ENCODE measurements around the gene FHOD3.

Gene FHOD3

DNA sequence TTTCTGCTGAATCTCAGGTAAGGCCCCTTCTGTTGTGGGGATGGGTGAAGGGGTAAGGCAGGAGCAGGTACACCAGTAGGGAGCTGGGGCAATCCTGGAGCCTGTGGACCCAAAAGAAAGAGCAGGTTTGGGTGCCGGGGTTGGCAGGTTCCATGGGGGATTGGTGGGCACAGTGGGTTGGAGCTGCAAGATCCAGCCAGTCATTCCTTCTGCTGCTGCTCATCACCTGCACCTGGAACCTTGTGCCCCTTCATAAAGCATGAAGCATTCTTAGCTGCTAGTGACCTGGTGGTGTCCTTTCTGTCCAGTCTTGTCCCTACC is 24.9 kb downstream of the FHOD3 start:
- TF ChIP-seq POLR2A (IDR thresholded peaks at IDR 0.05; ENCODE audit: low read length) (no peak), GATA1 (IDR thresholded peaks at IDR 0.05; ENCODE audit: low read depth, low read length) (no peak)
- no peak for DNase-seq

DNA sequence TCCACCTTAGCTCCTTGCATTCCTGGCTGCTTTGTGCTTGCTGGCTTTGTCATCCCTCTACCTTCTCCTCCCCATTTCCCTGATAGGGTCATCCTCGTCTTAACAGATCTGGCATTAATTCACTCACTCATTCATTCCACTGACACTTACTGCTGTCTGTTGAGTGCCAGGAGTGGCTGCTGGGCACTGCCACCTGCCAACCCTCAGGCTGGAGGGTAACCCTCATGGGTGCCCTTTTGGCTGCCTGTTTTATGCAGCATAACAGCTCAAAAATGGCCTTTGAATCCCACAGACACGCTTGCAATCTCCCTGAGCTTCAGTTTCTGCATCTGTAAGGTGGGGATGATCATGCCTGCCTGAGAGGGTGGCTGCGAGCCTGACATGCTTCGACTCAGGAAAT is 25.2 kb downstream of the FHOD3 start:
- no peak for DNase-seq
- TF ChIP-seq GATA1 (IDR thresholded peaks at IDR 0.05; ENCODE audit: low read depth, low read length) (no peak), POLR2A (IDR thresholded peaks at IDR 0.05; ENCODE audit: low read length) (no peak)

DNA sequence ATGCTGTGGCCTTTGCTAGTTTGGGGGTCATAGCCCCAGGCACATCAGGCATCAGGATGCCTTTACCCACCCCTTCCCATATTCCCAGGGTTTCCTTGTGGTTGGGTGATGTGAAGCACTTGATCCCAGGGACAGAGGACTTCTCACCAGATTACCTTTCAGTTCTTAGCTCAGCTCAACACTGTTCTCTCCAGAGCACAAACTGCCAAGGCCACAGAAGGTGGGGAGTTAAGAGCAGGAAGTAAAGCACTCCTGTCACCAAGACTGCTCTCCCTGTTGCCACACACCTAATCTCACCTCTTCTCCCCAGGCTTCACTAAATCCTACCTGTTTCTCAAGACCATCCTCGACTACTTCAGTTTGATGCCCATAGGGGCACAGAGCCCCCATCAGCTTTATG is 25.9 kb downstream of the FHOD3 start:
- no peak for DNase-seq
- no peak for TF ChIP-seq GATA1 (IDR thresholded peaks at IDR 0.05; ENCODE audit: low read depth, low read length)
- TF ChIP-seq POLR2A (IDR thresholded peaks at IDR 0.05; ENCODE audit: low read length) = no peak

DNA sequence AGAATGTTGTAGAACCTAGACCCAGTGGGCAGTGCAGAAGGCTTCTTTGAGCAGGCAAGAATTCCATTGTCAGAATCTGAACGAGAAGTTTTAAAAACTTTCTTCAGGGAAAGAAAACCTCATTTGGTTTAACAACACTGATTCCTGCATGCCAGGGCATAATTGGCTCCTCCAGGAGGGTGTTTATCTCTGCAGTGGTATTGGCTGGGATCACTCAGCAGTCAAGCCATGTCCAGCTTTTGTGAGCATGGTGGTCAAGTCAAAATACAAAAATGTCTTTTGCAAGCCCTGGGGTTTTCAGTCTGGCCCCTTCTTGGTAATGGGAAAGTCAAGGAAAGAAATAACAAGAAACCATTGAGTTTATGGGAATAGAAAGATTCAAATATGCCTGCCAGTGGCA is 28.3 kb downstream of the FHOD3 start:
- no peak for DNase-seq
- TF ChIP-seq GATA1 (IDR thresholded peaks at IDR 0.05; ENCODE audit: low read depth, low read length) = no peak
- TF ChIP-seq POLR2A (IDR thresholded peaks at IDR 0.05; ENCODE audit: low read length) = no peak

DNA sequence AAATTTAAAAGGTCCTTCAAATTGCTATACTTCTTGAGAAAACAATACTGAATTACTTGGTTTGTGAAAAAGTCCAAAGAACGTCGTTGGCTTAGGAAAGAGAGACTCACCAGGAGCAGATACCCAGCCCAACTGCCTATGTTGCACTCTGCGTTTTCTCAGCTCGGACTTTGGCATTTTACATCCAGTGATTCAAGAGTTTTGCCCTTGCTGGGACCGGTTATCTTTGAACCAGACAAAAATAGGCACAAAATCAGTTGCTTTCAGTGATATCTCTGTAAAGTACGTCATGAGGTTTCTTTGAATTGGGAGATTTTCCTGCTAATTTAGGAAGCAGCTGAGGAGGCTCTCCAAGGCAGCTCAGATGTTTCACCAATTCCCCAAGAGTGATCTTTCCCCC is 29.3 kb downstream of the FHOD3 start:
- TF ChIP-seq GATA1 (IDR thresholded peaks at IDR 0.05; ENCODE audit: low read depth, low read length) (no peak), POLR2A (IDR thresholded peaks at IDR 0.05; ENCODE audit: low read length) (no peak)
- DNase-seq = no peak

DNA sequence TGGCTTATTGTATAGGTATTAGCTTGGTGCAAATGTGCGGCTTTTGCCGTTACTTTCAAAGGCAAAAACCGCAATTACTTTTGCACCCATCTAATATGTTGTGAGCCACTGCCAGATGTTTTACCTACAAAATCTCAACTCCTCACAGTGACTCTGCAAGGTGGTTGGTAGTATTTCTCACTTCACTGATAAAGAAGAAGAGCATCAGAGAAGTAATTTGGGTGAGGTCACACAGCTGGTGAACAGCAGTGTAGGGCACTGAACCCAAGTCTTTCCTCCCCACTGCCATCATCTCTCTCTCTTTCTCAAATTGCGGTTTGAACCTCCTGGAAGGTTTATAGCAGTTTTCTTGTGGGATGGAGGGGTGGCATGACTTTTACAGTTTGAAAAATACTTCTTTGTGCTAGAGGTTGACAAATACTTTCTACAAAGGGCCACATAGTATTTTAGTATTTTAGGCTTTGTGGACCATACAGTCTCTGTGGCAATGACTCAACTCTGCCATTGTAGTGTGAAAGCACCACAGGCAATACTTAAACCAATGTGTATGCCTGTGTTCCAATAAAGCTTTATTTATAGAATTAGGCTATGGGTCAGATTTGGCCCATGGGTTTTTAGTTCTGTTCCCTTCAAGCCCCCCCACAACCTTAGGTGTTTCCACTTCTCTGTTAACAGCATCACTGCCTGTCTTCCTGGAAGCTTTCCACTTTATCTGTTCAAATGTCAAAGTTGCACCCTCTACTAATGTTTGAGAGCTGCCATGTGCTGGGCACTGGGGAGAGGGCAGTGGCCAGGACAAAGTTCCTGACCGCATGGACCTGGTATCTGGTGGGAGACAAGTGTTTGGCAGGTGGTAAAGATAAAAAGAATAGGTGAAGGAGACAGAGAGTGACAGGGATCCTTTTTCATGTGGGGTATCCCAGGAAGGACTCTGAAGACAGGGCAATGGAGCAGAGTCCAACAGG is 30.1 kb downstream of the FHOD3 start:
- no peak for DNase-seq
- no peak for TF ChIP-seq POLR2A (IDR thresholded peaks at IDR 0.05; ENCODE audit: low read length)
- no peak for TF ChIP-seq GATA1 (IDR thresholded peaks at IDR 0.05; ENCODE audit: low read depth, low read length)

DNA sequence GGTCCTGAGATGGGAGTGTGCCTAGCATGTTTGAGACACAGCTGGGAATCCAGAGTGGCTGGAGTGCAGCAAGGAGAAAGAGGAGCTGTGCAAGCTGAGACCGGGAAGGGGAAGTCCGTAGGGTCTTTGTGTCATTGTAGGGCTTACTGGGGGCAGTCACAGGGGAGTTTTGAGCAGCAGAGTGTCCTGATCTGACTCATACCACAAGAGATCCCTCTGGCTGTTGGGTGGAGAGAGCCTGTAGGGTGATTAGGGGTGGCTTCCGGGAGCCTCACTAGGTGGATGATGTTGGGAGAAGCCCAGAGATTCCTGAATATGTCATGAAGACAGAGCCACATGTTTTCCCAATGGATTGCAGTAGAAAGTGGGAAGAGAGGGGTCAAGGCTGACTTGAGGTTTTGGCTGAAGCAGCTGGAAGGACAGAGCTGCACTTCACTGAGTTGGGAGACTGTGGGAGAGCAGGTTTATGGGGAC is 30.9 kb downstream of the FHOD3 start:
- DNase-seq = no peak
- TF ChIP-seq POLR2A (IDR thresholded peaks at IDR 0.05; ENCODE audit: low read length) (no peak), GATA1 (IDR thresholded peaks at IDR 0.05; ENCODE audit: low read depth, low read length) (no peak)

DNA sequence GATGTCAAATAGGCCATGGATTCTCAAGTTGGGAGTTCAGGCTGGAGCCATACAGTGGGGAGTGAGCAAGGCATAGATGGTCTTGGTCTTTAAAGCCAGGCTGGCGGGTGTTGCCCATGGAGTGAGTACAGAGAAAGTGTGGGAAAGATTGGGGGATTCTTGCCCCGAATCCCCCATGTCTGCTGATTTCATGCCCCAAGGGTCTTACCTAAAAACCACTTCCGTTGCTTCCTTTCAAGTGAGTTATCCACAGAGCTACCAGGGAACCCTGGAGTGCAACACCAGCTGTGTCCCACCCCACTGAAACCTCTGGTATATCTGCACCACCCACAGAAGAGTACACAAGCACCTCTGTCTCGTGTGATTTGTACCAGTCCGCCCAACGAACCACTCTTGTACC is 31.4 kb downstream of the FHOD3 start:
- no peak for TF ChIP-seq GATA1 (IDR thresholded peaks at IDR 0.05; ENCODE audit: low read depth, low read length)
- no peak for TF ChIP-seq POLR2A (IDR thresholded peaks at IDR 0.05; ENCODE audit: low read length)
- DNase-seq = no peak

DNA sequence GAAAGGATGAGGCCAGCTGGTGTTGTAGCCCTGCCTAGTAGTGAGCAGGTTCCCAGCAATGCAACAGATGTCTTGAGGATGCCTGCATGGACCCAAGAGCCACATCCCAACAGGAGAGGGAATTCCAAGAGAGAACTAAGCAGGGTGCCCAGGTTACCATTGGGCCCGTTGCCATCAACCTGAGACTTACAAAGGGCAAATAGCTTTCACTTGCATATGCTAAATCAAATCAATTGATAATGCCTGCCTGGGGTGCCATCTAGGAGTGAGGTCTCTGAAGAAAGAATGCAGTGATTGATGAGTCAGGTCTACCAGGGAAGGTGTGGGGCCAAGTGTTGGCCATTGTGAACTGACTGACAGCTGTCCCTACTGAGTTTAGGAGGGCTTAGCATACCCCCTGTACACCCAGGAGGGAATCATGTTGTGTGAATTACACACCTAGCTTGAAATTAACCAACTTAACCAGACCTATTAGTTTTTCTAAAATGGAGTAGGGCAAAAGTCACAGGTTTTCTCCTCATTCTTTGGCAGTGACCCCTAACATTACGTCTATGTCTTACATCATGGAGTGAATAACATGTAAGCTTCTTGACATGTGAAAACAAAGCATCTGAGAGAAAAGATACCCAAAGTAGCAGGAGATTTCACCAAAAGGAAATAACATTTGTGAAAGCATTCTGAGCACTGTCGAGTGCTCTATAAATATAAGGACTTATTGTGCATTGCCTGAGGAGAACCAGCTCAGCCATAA is 32.3 kb downstream of the FHOD3 start:
- TF ChIP-seq POLR2A (IDR thresholded peaks at IDR 0.05; ENCODE audit: low read length) = no peak
- TF ChIP-seq GATA1 (IDR thresholded peaks at IDR 0.05; ENCODE audit: low read depth, low read length) = no peak
- no peak for DNase-seq

DNA sequence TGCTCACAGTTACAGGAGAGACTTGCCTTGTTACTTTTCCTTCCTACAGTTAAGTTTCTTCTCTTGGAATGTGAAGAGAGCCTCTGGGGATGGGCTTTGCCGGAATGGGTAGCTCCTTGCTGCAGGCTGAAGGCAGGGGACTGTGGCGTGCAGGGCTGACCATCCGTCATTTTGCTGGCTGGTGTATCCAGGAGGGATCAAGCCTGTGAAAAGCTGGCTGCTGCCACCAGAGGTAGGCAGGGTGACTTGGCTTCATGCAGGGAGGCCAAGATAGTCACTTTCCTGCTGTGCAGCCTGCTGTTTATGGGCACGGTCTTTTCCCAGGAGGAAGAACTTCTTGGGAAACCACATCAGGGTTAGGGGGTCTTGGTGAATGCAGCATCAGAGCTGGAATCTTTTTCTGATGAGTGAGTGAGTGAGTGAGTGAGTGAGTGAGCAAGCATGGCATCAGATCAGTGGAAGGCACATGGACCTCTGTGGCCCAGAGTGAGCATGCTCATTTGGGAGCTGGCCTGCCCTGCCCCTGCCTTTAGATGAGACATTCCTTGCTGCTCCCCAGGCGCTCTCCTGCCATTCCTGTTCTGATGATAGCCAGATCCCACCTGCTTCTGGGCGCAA is 33.0 kb downstream of the FHOD3 start:
- TF ChIP-seq GATA1 (IDR thresholded peaks at IDR 0.05; ENCODE audit: low read depth, low read length) = no peak
- no peak for TF ChIP-seq POLR2A (IDR thresholded peaks at IDR 0.05; ENCODE audit: low read length)

DNA sequence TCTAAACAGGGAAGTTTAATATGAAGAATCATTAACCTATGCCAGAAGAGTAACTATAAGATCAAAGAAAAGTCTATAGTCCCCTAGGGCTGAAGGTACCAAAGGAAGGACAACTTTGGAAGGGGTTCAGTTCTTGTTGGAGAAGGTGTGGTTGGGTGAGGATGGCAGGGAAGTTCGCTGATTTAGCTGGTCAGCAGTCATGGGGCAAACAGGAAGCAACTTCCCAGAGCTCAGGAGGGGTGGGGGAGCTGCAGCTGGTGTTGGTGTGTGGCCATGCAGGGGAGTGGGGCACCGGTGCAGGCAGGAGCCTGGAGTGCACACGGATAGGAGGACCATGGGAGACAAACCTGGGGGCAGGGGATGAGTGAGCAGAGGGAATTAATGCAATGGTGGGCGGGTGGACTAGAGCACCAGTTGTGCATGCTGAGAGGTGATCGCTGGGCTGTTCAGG is 34.0 kb downstream of the FHOD3 start:
- DNase-seq = no peak
- no peak for TF ChIP-seq POLR2A (IDR thresholded peaks at IDR 0.05; ENCODE audit: low read length)
- no peak for TF ChIP-seq GATA1 (IDR thresholded peaks at IDR 0.05; ENCODE audit: low read depth, low read length)

More for the DNA sequence above, 33.0 kb downstream of the FHOD3 start:
- DNase-seq = no peak

DNA sequence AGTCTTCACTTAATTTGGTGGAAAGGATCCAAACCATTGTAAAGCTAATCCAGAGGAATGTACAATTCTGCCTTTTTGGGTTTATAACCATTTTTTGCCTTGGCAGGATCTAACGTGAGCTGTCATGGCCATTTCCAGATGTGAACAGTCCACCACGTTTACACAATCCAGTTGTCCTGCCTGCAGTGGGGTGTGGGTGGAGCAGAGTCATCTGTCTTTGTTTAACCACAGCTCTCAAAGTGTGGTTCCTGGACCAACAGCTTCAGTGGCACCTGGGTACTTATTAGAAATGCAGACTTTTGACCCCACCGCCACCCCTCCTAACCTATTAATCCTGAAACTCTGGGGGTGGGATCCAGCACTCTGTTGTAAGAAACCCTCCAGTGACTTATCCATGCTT is 35.9 kb downstream of the FHOD3 start:
- TF ChIP-seq POLR2A (IDR thresholded peaks at IDR 0.05; ENCODE audit: low read length) (no peak), GATA1 (IDR thresholded peaks at IDR 0.05; ENCODE audit: low read depth, low read length) (no peak)
- no peak for DNase-seq

DNA sequence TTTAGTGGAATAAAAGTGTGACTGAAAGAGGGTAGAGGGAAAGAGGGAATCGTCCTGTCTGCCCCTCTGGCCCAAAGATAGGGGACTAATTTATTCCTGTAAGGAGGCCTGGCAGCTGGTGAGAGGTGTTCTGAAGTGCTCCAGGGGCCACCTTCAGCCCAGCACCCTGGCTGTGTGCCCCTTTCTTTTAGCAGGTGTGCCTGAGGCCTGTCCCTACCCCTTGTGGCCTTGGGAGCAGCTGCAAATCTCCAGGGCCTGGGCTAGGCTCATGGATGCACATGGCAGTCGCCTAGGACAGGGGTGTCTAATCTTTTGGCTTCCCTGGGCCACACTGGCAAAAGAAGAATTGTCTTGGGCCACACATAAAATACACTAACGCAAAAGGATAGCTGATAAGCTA is 37.3 kb downstream of the FHOD3 start:
- TF ChIP-seq POLR2A (IDR thresholded peaks at IDR 0.05; ENCODE audit: low read length) (no peak), GATA1 (IDR thresholded peaks at IDR 0.05; ENCODE audit: low read depth, low read length) (no peak)
- DNase-seq = no peak
